Measurements from ENCODE around the gene TSPAN18. TPM values are rescaled to one million over a fixed set of nuclear protein-coding genes. Genes with fewer than 3 reads are reported as not detected.

TSPAN18 gene
- total RNA-seq, 1 donor from 2014 or later: 2.8 TPM

DNA sequence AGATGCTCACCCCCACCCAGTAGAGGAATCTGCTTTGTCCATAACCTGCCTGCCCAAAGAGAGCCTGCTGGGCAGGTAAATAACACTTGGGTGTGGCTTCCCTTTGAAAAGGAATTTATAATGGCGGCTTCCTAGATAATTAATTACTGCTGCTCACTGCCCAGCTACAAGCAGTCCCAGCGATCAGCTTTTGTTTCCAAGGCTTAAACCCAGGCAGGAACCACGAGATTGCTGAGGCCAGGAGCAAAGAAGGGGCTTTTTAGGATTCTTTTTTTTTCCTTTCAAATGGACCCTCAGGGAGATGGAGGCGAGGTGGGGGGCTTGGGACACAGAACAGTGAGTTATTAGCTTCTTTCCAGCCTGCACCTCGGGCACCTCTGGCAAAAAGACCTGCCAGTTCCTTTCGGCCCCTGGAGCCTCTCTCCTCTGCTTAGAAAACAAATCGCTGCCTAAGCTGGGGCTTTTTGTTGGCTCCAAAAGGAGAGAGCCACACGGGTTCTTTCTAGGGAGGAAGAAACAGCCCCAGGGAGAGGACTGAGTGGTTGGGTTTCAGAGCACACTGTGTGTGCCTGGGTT, 107.2 kb downstream of the TSPAN18 start:
- ChIA-PET POLR2A (no interaction called here), CTCF (no interaction called here)
- no peaks in the 10 kb centered on the region for H3K9me3 Mint-ChIP-seq
- TF ChIP-seq, protein P1, sequence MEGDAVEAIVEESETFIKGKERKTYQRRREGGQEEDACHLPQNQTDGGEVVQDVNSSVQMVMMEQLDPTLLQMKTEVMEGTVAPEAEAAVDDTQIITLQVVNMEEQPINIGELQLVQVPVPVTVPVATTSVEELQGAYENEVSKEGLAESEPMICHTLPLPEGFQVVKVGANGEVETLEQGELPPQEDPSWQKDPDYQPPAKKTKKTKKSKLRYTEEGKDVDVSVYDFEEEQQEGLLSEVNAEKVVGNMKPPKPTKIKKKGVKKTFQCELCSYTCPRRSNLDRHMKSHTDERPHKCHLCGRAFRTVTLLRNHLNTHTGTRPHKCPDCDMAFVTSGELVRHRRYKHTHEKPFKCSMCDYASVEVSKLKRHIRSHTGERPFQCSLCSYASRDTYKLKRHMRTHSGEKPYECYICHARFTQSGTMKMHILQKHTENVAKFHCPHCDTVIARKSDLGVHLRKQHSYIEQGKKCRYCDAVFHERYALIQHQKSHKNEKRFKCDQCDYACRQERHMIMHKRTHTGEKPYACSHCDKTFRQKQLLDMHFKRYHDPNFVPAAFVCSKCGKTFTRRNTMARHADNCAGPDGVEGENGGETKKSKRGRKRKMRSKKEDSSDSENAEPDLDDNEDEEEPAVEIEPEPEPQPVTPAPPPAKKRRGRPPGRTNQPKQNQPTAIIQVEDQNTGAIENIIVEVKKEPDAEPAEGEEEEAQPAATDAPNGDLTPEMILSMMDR (IDR thresholded peaks at IDR 0.05): no peak
- H3K4me1 Mint-ChIP-seq: no peaks in the 10 kb centered on the region
- no peak for ATAC-seq (ENCODE audit: low read depth)
- H3K36me3 Mint-ChIP-seq (ENCODE audit: low read depth): no peaks in the 10 kb centered on the region
- intact Hi-C loops (cut with micrococcal nuclease): no loop called here
- H3K4me3 Mint-ChIP-seq: no peak overlapping the region
- DNase-seq: no peak
- no peak overlapping the region for H3K27ac Mint-ChIP-seq
- peaks cover 7% of the 10 kb centered on the region for H3K27me3 Mint-ChIP-seq

DNA sequence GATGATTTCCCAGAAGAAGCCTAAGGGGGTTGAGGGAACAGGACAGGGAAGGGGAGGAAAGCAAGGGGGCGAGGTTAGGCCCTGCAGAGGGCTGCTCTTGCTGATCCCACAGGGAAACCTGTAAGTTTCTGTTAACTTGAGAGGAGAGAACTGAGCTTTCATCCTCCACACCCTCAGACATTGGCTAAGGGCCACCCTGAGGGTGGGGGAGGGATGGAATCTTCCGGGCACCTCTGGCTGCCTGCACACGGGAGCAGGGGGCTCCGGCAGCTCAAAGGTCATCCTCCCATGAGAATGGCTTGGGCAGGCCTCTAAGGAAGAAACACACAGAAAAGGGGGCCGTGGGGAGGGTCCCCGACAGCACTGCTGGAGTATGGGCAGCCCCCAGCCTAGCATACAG, 108.1 kb downstream of the TSPAN18 start:
- TF ChIP-seq, protein P1 (IDR thresholded peaks at IDR 0.05): no peak
- no peaks in the 10 kb centered on the region for H3K36me3 Mint-ChIP-seq (ENCODE audit: low read depth)
- ATAC-seq (ENCODE audit: low read depth) (no peak), DNase-seq (no peak)
- H3K9me3 Mint-ChIP-seq: no peaks in the 10 kb centered on the region
- intact Hi-C loops (cut with micrococcal nuclease): no loop called here
- no peak overlapping the region for H3K4me3 Mint-ChIP-seq
- POLR2A ChIA-PET: no interaction called here
- no peak overlapping the region for H3K27ac Mint-ChIP-seq
- H3K27me3 Mint-ChIP-seq: peaks cover 7% of the 10 kb centered on the region
- CTCF ChIA-PET: no interaction called here
- no peaks in the 10 kb centered on the region for H3K4me1 Mint-ChIP-seq

DNA sequence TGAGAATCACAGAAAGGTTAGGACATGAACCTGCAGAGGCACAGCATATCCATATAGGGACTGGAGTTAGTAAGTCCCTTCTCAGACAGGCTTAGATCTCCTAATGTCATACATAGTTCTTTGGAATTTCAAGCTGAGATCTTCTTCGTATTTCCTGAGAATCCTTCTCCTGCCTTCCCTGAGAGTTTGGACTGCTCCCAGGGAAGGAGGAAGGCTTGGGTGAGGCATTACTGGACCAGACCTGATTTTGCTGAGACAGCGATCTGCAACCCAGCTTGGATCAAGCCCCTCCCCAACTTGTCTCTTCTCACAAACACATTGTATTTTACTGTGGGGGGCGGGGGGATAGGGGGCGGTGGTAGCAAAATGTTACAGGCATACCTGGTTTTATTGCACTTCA, 108.5 kb downstream of the TSPAN18 start:
- CTCF ChIA-PET: no interaction called here
- no peak for ATAC-seq (ENCODE audit: low read depth)
- H3K27ac Mint-ChIP-seq: no peak overlapping the region
- no peaks in the 10 kb centered on the region for H3K4me1 Mint-ChIP-seq
- intact Hi-C loops (cut with micrococcal nuclease): no loop called here
- H3K27me3 Mint-ChIP-seq: peaks cover 7% of the 10 kb centered on the region
- H3K36me3 Mint-ChIP-seq (ENCODE audit: low read depth): no peaks in the 10 kb centered on the region
- POLR2A ChIA-PET: no interaction called here
- DNase-seq: no peak
- TF ChIP-seq, protein P1 (IDR thresholded peaks at IDR 0.05): no peak
- no peak overlapping the region for H3K4me3 Mint-ChIP-seq
- H3K9me3 Mint-ChIP-seq: no peaks in the 10 kb centered on the region

DNA sequence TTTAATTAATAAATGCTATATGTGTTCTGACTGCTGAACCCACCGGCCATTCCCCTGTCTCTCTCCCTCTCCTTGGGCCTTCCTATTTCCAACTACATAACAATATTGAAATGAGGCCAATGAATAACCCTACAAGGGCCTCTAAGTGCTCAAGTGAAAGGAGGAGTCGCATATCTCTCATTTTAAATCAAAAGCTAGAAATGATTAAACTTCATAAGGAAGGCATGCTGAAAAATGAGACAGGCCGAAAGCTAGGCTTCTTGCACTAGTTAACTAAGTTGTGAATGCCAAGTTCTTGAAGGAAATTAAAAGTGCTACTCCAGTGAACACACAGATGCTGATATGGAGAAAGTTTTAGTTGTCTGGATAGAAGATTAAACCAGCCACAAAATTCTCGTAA, 109.2 kb downstream of the TSPAN18 start:
- H3K4me3 Mint-ChIP-seq: no peak overlapping the region
- H3K36me3 Mint-ChIP-seq (ENCODE audit: low read depth): no peaks in the 10 kb centered on the region
- H3K4me1 Mint-ChIP-seq: no peaks in the 10 kb centered on the region

DNA sequence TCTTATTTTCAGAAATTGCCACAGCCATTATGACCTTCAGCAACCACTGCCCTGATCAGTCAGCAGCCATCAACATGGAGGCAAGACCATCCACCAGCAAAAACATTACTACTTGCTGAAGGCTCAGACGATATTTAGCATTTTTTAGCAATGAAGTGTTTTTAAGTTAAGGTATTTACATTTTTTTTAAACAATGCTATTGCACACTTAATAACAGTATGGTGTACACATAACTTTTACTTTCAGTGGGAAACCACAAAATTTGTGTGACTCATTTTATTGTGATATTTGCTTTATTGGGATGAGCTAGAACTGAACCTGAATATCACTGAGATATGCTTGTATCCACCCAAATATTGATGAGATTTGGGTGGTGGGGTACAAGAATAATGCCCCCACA, 110.9 kb downstream of the TSPAN18 start:
- Mint-ChIP-seq H3K9me3 (peaks cover 2% of the 10 kb centered on the region), H3K27ac (no peak overlapping the region), H3K36me3 (ENCODE audit: low read depth) (no peaks in the 10 kb centered on the region), H3K4me1 (no peaks in the 10 kb centered on the region), H3K4me3 (no peak overlapping the region), H3K27me3 (peaks cover 3% of the 10 kb centered on the region)
- intact Hi-C loops (cut with micrococcal nuclease): no loop called here
- POLR2A ChIA-PET: no interaction called here
- ATAC-seq (ENCODE audit: low read depth) (no peak), DNase-seq (no peak)
- TF ChIP-seq, protein P1 (IDR thresholded peaks at IDR 0.05): no peak
- CTCF ChIA-PET: no interaction called here

More for the DNA sequence above, 109.2 kb downstream of the TSPAN18 start:
- Mint-ChIP-seq H3K27me3 (peaks cover 7% of the 10 kb centered on the region), H3K9me3 (no peaks in the 10 kb centered on the region), H3K27ac (no peak overlapping the region)
- intact Hi-C loops (cut with micrococcal nuclease): no loop called here
- ChIA-PET POLR2A (no interaction called here), CTCF (no interaction called here)
- DNase-seq (no peak), ATAC-seq (ENCODE audit: low read depth) (no peak)
- TF ChIP-seq, protein P1 (IDR thresholded peaks at IDR 0.05): no peak
